Hepatocyte (in vitro differentiated cells): Measurements from ENCODE around the gene RCBTB2.

Experiments used
- CTCF ChIP-seq: fragments of 200-600 bp; sonication (generic); IDR thresholded peaks from 2 replicates; pipeline ENCODE4 v1.5.1; 2016; ENCODE audit warnings: antibody characterized with exemption, mild to moderate bottlenecking; ENCODE audit not compliant: poor library complexity
- EZH2 ChIP-seq: fragments of 200-600 bp; sonication (generic); IDR thresholded peaks from 2 replicates; pipeline ENCODE4 v1.6.1; 2016; ENCODE audit warnings: antibody characterized with exemption, mild to moderate bottlenecking, borderline replicate concordance
- EZH2phosphoT487 ChIP-seq: fragments of 200-600 bp; sonication (generic); IDR thresholded peaks from one replicate; pipeline ENCODE4 v1.6.1; 2018; ENCODE audit warnings: antibody characterized with exemption, mild to moderate bottlenecking, low read depth, moderate library complexity; ENCODE audit not compliant: unreplicated experiment, severe bottlenecking

GRCh38 chr13:48549658-48550057 is 16.8 kb upstream of the RCBTB2 start:
- TF ChIP-seq CTCF (no peak), EZH2phosphoT487 (no peak), EZH2 (no peak)
